Motor neuron (in vitro differentiated cells): ENCODE results near the gene CAPNS1. TPM values are rescaled to one million over a fixed set of nuclear protein-coding genes. Genes with fewer than 3 reads are reported as not detected.
A peak's percentile ranks its signal among the peaks of the same experiment; 100 is the strongest.

Experiments
- ATAC-seq, 8 experiments: fragments of 200-7000 bp; cut with Tn5 transposase; replicated peaks in 6 of 8; 2 replicates each; pipeline ENCODE4 v1.8.0; 2021; ENCODE audit warnings: mild to moderate bottlenecking in 8 of 8, moderate library complexity in 8 of 8
- H3K27ac ChIP-seq, 2 donors: fragments of 250-450 bp; sonication (Bioruptor Pico); 2 replicates each; pipeline ENCODE4 v1.9.0; 2021; ENCODE audit warnings: antibody characterized with exemption in 2 of 2, mild to moderate bottlenecking in 2 of 2, moderate library complexity in 1 of 2
- H3K4me1 ChIP-seq, 2 donors: fragments of 250-450 bp; sonication (Bioruptor Pico); replicated peaks in 1 of 2; 2 replicates each; pipeline ENCODE4 v1.6.1; 2021; ENCODE audit warnings: antibody characterized with exemption in 2 of 2, mild to moderate bottlenecking in 2 of 2, moderate library complexity in 1 of 2
- H3K4me3 ChIP-seq, 5 donors: fragments of 250-450 bp; sonication (Bioruptor Pico); 2 replicates each; pipeline ENCODE4 v1.9.0; 2021; ENCODE audit warnings: antibody characterized with exemption in 5 of 5, mild to moderate bottlenecking in 5 of 5, moderate library complexity in 4 of 5
- WGBS, 10 experiments: fragments of 450-650 bp; shearing (Covaris generic); methylation state at CpG; one replicate each; pipeline ENCODE4 v1.0.0; 2022; 5-methylcytosine and 5-hydroxymethylcytosine counted together
- in situ Hi-C, 9 experiments: fragments of 400-800 bp; cut with MboI; loops; one replicate each; pipeline ENCODE4 v1.15.0; 2021; ENCODE audit warnings: low sequenced_read_pairs in 9 of 9, low pct_unique_long_range_greater_than_20kb in 2 of 9; ENCODE audit not compliant: unreplicated experiment in 9 of 9
- total RNA-seq, 8 experiments: library from RNA; unstranded; fragments of 300-600 nt; gene quantifications; 2 replicates each; pipeline versions ENCODE4 v1.2.3 to v1.2.4, GENCODE V29; 2022

CAPNS1 gene
- total RNA-seq, result 100 to 1,000 TPM; 146 to 839 (median 321) TPM

- 0 to 12% (median 0%) methylated on average over 1 to 11 of the region's 75 CpGs; no CpG with 5 or more reads in 3 of the 10 experiments for WGBS, 10 experiments
- Histone ChIP-seq H3K27ac (peak within 1 kb of the TSS; percentile 81 to 84), H3K4me1 (peaks cover 5 to 6% of the 10 kb centered on the region in 2 donors), H3K4me3 (peak within 1 kb of the TSS; percentile 69 to 99 (median 86))
- ATAC-seq, result peak; percentile 63 to 91 (median 88)
- in situ Hi-C loops, result no loop called here
These were observed at the start of gene CAPNS1 for GRCh38 chr19:36139473-36140303. Gene CAPNS1, plus strand, starts transcription at chr19:36140066. Its CDS starts 946 bp downstream, at chr19:36141012.

GRCh38 chr19:36090910-36091695 lies 48.8 kb upstream of the CAPNS1 start:
- no peak overlapping the region for H3K27ac ChIP-seq
- H3K4me3 ChIP-seq, result no peak overlapping the region
- H3K4me1 ChIP-seq, result no peaks in the 10 kb centered on the region
- ATAC-seq, result peak in 4 of 8 experiments; percentile 3 to 98 (median 90)
- in situ Hi-C loops, result no loop called here
- WGBS, 10 experiments, result 60 to 100% (median 87%) methylated on average over 1 to 6 of the region's 13 CpGs; no CpG with 5 or more reads in 5 of the 10 experiments

- 92 to 100% (median 98%) methylated on average over 2 to 5 of the region's 7 CpGs; no CpG with 5 or more reads in 4 of the 10 experiments for WGBS, 10 experiments
- ATAC-seq, result no peak
- Histone ChIP-seq H3K4me1 (peaks cover 0 to 7% of the 10 kb centered on the region in 2 donors), H3K27ac (no peak overlapping the region), H3K4me3 (no peak overlapping the region)
- in situ Hi-C loops, result no loop called here
These were observed 47.3 kb upstream of the CAPNS1 start for GRCh38 chr19:36092566-36092965.

GRCh38 chr19:36093146-36093662 lies 46.7 kb upstream of the CAPNS1 start:
- no peak for ATAC-seq
- Histone ChIP-seq H3K4me1 (peaks cover 0 to 7% of the 10 kb centered on the region in 2 donors), H3K27ac (no peak overlapping the region), H3K4me3 (no peak overlapping the region)
- in situ Hi-C loops, result no loop called here
- 40 to 100% (median 90%) methylated on average over 1 to 2 of the region's 5 CpGs; no CpG with 5 or more reads in 4 of the 10 experiments for WGBS, 10 experiments

- WGBS, 10 experiments, result 33 to 100% (median 100%) methylated on average over 1 to 4 of the region's 6 CpGs; no CpG with 5 or more reads in 5 of the 10 experiments
- no peak overlapping the region for H3K27ac ChIP-seq
- no peak for ATAC-seq
These were observed 46.2 kb upstream of the CAPNS1 start for GRCh38 chr19:36093687-36094086.

GRCh38 chr19:36097036-36097435 lies 42.8 kb upstream of the CAPNS1 start:
- Histone ChIP-seq H3K4me1 (peaks cover 0 to 7% of the 10 kb centered on the region in 2 donors), H3K27ac (peak overlapping the region; percentile 52 to 86), H3K4me3 (no peak overlapping the region)
- 38 to 100% (median 75%) methylated on average over 1 to 4 of the region's 6 CpGs; no CpG with 5 or more reads in 2 of the 10 experiments for WGBS, 10 experiments
- ATAC-seq, result peak in 5 of 8 experiments; percentile 82 to 92 (median 87)
- in situ Hi-C loops, result no loop called here

More at GRCh38 chr19:36093687-36094086, 46.2 kb upstream of the CAPNS1 start:
- peaks cover 0 to 7% of the 10 kb centered on the region in 2 donors for H3K4me1 ChIP-seq
- in situ Hi-C loops, result no loop called here
- H3K4me3 ChIP-seq, result no peak overlapping the region

- in situ Hi-C loops, result no loop called here
- no peak overlapping the region for H3K27ac ChIP-seq
- 60 to 100% (median 97%) methylated on average over 1 to 12 of the region's 19 CpGs for WGBS, 10 experiments
- peaks cover 0 to 7% of the 10 kb centered on the region in 2 donors for H3K4me1 ChIP-seq
- no peak for ATAC-seq
- H3K4me3 ChIP-seq, result no peak overlapping the region
These were observed 40.6 kb upstream of the CAPNS1 start for GRCh38 chr19:36099166-36099785.

GRCh38 chr19:36100476-36100875 lies 39.4 kb upstream of the CAPNS1 start:
- ATAC-seq, result no peak
- in situ Hi-C loops, result no loop called here
- H3K4me3 ChIP-seq, result no peak overlapping the region
- 71 to 100% (median 100%) methylated on average over 1 to 3 of the region's 5 CpGs; no CpG with 5 or more reads in 5 of the 10 experiments for WGBS, 10 experiments
- peaks cover 0 to 7% of the 10 kb centered on the region in 2 donors for H3K4me1 ChIP-seq
- H3K27ac ChIP-seq, result no peak overlapping the region

- in situ Hi-C loops, result no loop called here
- WGBS, 10 experiments, result 85 to 100% (median 98%) methylated on average over 1 to 7 of the region's 27 CpGs; no CpG with 5 or more reads in 5 of the 10 experiments
- Histone ChIP-seq H3K27ac (no peak overlapping the region), H3K4me1 (peaks cover 0 to 6% of the 10 kb centered on the region in 2 donors), H3K4me3 (no peak overlapping the region)
- peak in 1 of 8 experiments; percentile 42 for ATAC-seq
These were observed 38.1 kb upstream of the CAPNS1 start for GRCh38 chr19:36101550-36102327.

GRCh38 chr19:36103040-36103626 lies 36.7 kb upstream of the CAPNS1 start:
- no peak overlapping the region for H3K4me3 ChIP-seq
- no peak for ATAC-seq
- H3K27ac ChIP-seq, result no peak overlapping the region
- 96 to 100% (median 100%) methylated on average over 1 to 5 of the region's 24 CpGs; no CpG with 5 or more reads in 7 of the 10 experiments for WGBS, 10 experiments
- in situ Hi-C loops, result no loop called here
- H3K4me1 ChIP-seq, result no peaks in the 10 kb centered on the region

GRCh38 chr19:36103842-36104552 lies 35.9 kb upstream of the CAPNS1 start:
- in situ Hi-C loops, result no loop called here
- H3K27ac ChIP-seq, result no peak overlapping the region
- no peaks in the 10 kb centered on the region for H3K4me1 ChIP-seq
- 40 to 100% (median 89%) methylated on average over 1 to 5 of the region's 12 CpGs; no CpG with 5 or more reads in 4 of the 10 experiments for WGBS, 10 experiments
- H3K4me3 ChIP-seq, result no peak overlapping the region
- peak in 2 of 8 experiments; percentile 4 to 38 for ATAC-seq
